Caco-2 (cell line): Measurements from ENCODE around the gene ATF6. TPM values are rescaled to one million over a fixed set of nuclear protein-coding genes. Genes with fewer than 3 reads are reported as not detected.

Source experiments
- BruUV-seq: library from RNA; stranded (reverse); fragments of 400-500 nt; replicated peaks from 2 replicates; lab custom pipeline; 2021; lab: Mats Ljungman, UMichigan
- CTCF ChIA-PET: fragments of 300-600 bp; sonication (Branson Sonifier 250); formaldehyde crosslinking; loops from one replicate; lab custom pipeline; 2022; ENCODE audit warnings: antibody characterized with exemption; lab: Charles Lee
- POLR2A ChIA-PET: fragments of 300-600 bp; sonication (Branson Sonifier 250); formaldehyde crosslinking; loops from one replicate; lab custom pipeline; 2022; ENCODE audit warnings: antibody characterized with exemption; lab: Charles Lee
- DNase-seq, 2 experiments: peaks; one replicate each; pipeline versions ENCODE4 v3.0.0 to v3.0.0-alpha.2; 2020 to 2022
- H3K27me3 ChIP-seq: replicated peaks from 2 replicates; pipeline ENCODE4 v1.6.0; 2011; ENCODE audit warnings: low read length; ENCODE audit not compliant: control insufficient read depth, insufficient read depth
- H3K36me3 ChIP-seq: 2 replicates; pipeline ENCODE4 v1.5.1; 2011; ENCODE audit warnings: low read length; ENCODE audit not compliant: control insufficient read depth, insufficient read depth
- H3K4me1 ChIP-seq: fragments of 250-450 bp; sonication (Bioruptor Pico); 2 replicates; pipeline ENCODE4 v1.5.1; 2020; ENCODE audit warnings: mild to moderate bottlenecking
- H3K4me3 ChIP-seq: 2 replicates; pipeline ENCODE4 v1.5.1; 2011; ENCODE audit warnings: low read depth, mild to moderate bottlenecking, control low read depth, low read length
- H3K9me3 ChIP-seq: fragments of 250-450 bp; sonication (Bioruptor Pico); 2 replicates; pipeline ENCODE4 v1.5.1; 2020; ENCODE audit warnings: mild to moderate bottlenecking, moderate library complexity
- H3K27ac Mint-ChIP-seq: one replicate; pipeline ENCODE4 v1.8.0; 2022; ENCODE audit warnings: mixed read lengths; ENCODE audit not compliant: unreplicated experiment
- H3K27me3 Mint-ChIP-seq: one replicate; pipeline ENCODE4 v1.8.0; 2022; ENCODE audit warnings: mixed read lengths; ENCODE audit not compliant: insufficient read depth, unreplicated experiment
- H3K36me3 Mint-ChIP-seq: one replicate; pipeline ENCODE4 v1.8.0; 2022; ENCODE audit warnings: mild to moderate bottlenecking, mixed read lengths; ENCODE audit not compliant: insufficient read depth, unreplicated experiment
- H3K4me1 Mint-ChIP-seq: one replicate; pipeline ENCODE4 v1.8.0; 2022; ENCODE audit warnings: low read depth, mixed read lengths; ENCODE audit not compliant: unreplicated experiment
- H3K4me3 Mint-ChIP-seq: one replicate; pipeline ENCODE4 v1.8.0; 2022; ENCODE audit warnings: mild to moderate bottlenecking, moderate library complexity, mixed read lengths; ENCODE audit not compliant: unreplicated experiment
- H3K9me3 Mint-ChIP-seq: one replicate; pipeline ENCODE4 v1.8.0; 2022; ENCODE audit warnings: mixed read lengths; ENCODE audit not compliant: unreplicated experiment
- CTCF ChIP-seq, 2 experiments: fragments of 200-600 bp in 1 of 2; IDR thresholded peaks; 1 replicate in 1 of 2; 2 replicates in 1 of 2; pipeline versions ENCODE4 v1.5.1 to v1.8.0; 2011 to 2022; ENCODE audit warnings: antibody characterized with exemption in 1 of 2, control low read depth in 1 of 2, inconsistent platforms in 1 of 2, low read depth in 1 of 2, low read length in 1 of 2, mild to moderate bottlenecking in 1 of 2, moderate library complexity in 1 of 2; ENCODE audit not compliant: insufficient read depth in 1 of 2, severe bottlenecking in 1 of 2, unreplicated experiment in 1 of 2
- intact Hi-C: fragments of 100-400 bp; cut with micrococcal nuclease; formaldehyde crosslinking; loops from one replicate; pipeline ENCODE4 v1.10.0; 2022; ENCODE audit not compliant: unreplicated experiment
- total RNA-seq: library from RNA; stranded (reverse); gene quantifications from 2 replicates; pipeline ENCODE4 v1.2.3, GENCODE V29; 2022

Gene ATF6
- total RNA-seq, 1 experiment from 2014 or later = 16.4 TPM

GRCh38 chr1:161915051-161915503 is 149.0 kb downstream of the ATF6 start:
- Mint-ChIP-seq H3K4me1 (peaks cover 8% of the 10 kb centered on the region), H3K27ac (no peak overlapping the region), H3K27me3 (no peaks in the 10 kb centered on the region), H3K36me3 (no peaks in the 10 kb centered on the region), H3K4me3 (no peak overlapping the region), H3K9me3 (no peaks in the 10 kb centered on the region)
- no peaks in the 10 kb centered on the region for H3K27me3 ChIP-seq
- H3K36me3 ChIP-seq = no peaks in the 10 kb centered on the region
- CTCF ChIA-PET = no interaction called here
- no peaks in the 10 kb centered on the region for H3K9me3 ChIP-seq
- BruUV-seq = no TSS peak
- no peak for DNase-seq
- H3K4me1 ChIP-seq = peaks cover 46% of the 10 kb centered on the region
- no peak for TF ChIP-seq CTCF (IDR thresholded peaks at IDR 0.05; ENCODE audit: insufficient read depth in 1 of 2, low read depth in 1 of 2, low read length in 1 of 2, severe bottlenecking in 1 of 2, unreplicated experiment in 1 of 2)
- POLR2A ChIA-PET = no interaction called here
- H3K4me3 ChIP-seq = no peak overlapping the region
- intact Hi-C loops = no loop called here

- Mint-ChIP-seq H3K36me3 (no peaks in the 10 kb centered on the region), H3K27ac (no peak overlapping the region), H3K4me3 (no peak overlapping the region), H3K27me3 (no peaks in the 10 kb centered on the region), H3K9me3 (peaks cover 3% of the 10 kb centered on the region), H3K4me1 (peaks cover under 1% of the 10 kb centered on the region)
- intact Hi-C loops = no loop called here
- no peak overlapping the region for H3K4me3 ChIP-seq
- ChIA-PET CTCF (interaction anchor here (0.7 kb wide), 1 partner anchor 113 kb away, joined by 4 read pairs; no protein-coding TSS in a partner anchor), POLR2A (no interaction called here)
- no peaks in the 10 kb centered on the region for H3K9me3 ChIP-seq
- no peaks in the 10 kb centered on the region for H3K27me3 ChIP-seq
- H3K36me3 ChIP-seq = no peaks in the 10 kb centered on the region
- no TSS peak for BruUV-seq
- H3K4me1 ChIP-seq = peaks cover 37% of the 10 kb centered on the region
- no peak for TF ChIP-seq CTCF (IDR thresholded peaks at IDR 0.05; ENCODE audit: insufficient read depth in 1 of 2, low read depth in 1 of 2, low read length in 1 of 2, severe bottlenecking in 1 of 2, unreplicated experiment in 1 of 2)
- DNase-seq = no peak
Observed at GRCh38 chr1:161915978-161916377, 149.9 kb downstream of the ATF6 start.

- ChIA-PET POLR2A (no interaction called here), CTCF (no interaction called here)
- H3K27me3 Mint-ChIP-seq = no peaks in the 10 kb centered on the region
- no TSS peak for BruUV-seq
- Histone ChIP-seq H3K27me3 (no peaks in the 10 kb centered on the region), H3K9me3 (no peaks in the 10 kb centered on the region), H3K36me3 (no peaks in the 10 kb centered on the region), H3K4me3 (no peak overlapping the region), H3K4me1 (peaks cover 11% of the 10 kb centered on the region)
- no peak overlapping the region for H3K27ac Mint-ChIP-seq
- DNase-seq = no peak
- no peaks in the 10 kb centered on the region for H3K4me1 Mint-ChIP-seq
- intact Hi-C loops = no loop called here
- peaks cover 7% of the 10 kb centered on the region for H3K9me3 Mint-ChIP-seq
- H3K36me3 Mint-ChIP-seq = peaks cover 5% of the 10 kb centered on the region
- no peak for TF ChIP-seq CTCF (IDR thresholded peaks at IDR 0.05; ENCODE audit: insufficient read depth in 1 of 2, low read depth in 1 of 2, low read length in 1 of 2, severe bottlenecking in 1 of 2, unreplicated experiment in 1 of 2)
- no peak overlapping the region for H3K4me3 Mint-ChIP-seq
Observed at GRCh38 chr1:161919229-161919628, 153.1 kb downstream of the ATF6 start.
